Measurements from ENCODE around the gene GALNT13. TPM values are rescaled to one million over a fixed set of nuclear protein-coding genes. Genes with fewer than 3 reads are reported as not detected.

The GALNT13 gene
- total and polyA plus RNA-seq, 2 donors (not counting 1 experiment from before 2014, with no cell fraction given), result 0.17 TPM; not detected in 1

DNA sequence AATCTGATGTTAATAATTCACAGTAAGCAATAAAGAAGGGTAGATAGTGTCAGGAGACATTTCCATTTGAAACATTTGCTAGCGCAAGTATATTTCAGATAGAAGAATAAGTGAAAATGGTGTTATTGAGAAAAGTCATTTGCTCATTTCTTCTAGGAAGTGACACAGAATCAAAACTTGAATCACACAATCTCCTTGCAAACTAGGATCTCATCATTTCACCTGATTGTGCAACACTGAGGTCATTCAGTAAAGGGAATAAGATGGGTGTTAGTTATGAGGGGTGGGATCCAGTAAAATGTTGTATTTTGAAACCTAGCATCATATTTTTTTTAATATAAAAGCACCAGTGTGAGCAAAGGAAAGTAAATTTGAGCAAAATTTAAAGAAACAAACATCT is 618.8 kb downstream of the GALNT13 start:
- no peak overlapping the region for H2AFZ ChIP-seq (ENCODE audit: low read length)
- no peaks in the 10 kb centered on the region for H3K4me1 ChIP-seq (ENCODE audit: control insufficient read depth, extremely low read depth, insufficient read depth, low read length)
- no peak overlapping the region for H3K27ac ChIP-seq (ENCODE audit: insufficient read depth, low read length)
- no peaks in the 10 kb centered on the region for H3K27me3 ChIP-seq (ENCODE audit: control insufficient read depth, insufficient read depth, low read length)
- H4K20me1 ChIP-seq (ENCODE audit: control insufficient read depth, extremely low read depth, insufficient read depth, low read length), result no peaks in the 10 kb centered on the region
- no peaks in the 10 kb centered on the region for H3K9me3 ChIP-seq (ENCODE audit: control insufficient read depth, insufficient read depth, low read depth, low read length)
- no peaks in the 10 kb centered on the region for H3K79me2 ChIP-seq (ENCODE audit: control insufficient read depth, insufficient read depth, low read length)
- H3K4me2 ChIP-seq (ENCODE audit: extremely low read depth, insufficient read depth, low read length), result no peak overlapping the region
- H3K4me3 ChIP-seq (replicated peaks in 1 of 4; ENCODE audit: control extremely low read depth in 1 of 4, insufficient read depth in 1 of 4, low read depth in 3 of 4, low read length in 4 of 4), result no peak overlapping the region
- no peak overlapping the region for H3K9ac ChIP-seq (ENCODE audit: insufficient read depth, low read length)
- H3K36me3 ChIP-seq (ENCODE audit: control insufficient read depth, insufficient read depth, low read length), result no peaks in the 10 kb centered on the region
- DNase-seq (ENCODE audit: low read depth in 2 of 2), result no peak
- TF ChIP-seq EZH2 (IDR thresholded peaks at IDR 0.05; ENCODE audit: low read length, missing control alignments), result no peak
- TF ChIP-seq, protein P1, sequence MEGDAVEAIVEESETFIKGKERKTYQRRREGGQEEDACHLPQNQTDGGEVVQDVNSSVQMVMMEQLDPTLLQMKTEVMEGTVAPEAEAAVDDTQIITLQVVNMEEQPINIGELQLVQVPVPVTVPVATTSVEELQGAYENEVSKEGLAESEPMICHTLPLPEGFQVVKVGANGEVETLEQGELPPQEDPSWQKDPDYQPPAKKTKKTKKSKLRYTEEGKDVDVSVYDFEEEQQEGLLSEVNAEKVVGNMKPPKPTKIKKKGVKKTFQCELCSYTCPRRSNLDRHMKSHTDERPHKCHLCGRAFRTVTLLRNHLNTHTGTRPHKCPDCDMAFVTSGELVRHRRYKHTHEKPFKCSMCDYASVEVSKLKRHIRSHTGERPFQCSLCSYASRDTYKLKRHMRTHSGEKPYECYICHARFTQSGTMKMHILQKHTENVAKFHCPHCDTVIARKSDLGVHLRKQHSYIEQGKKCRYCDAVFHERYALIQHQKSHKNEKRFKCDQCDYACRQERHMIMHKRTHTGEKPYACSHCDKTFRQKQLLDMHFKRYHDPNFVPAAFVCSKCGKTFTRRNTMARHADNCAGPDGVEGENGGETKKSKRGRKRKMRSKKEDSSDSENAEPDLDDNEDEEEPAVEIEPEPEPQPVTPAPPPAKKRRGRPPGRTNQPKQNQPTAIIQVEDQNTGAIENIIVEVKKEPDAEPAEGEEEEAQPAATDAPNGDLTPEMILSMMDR (conservative IDR thresholded peaks at IDR 0.05 in 1 of 2, IDR thresholded peaks at IDR 0.05 in 1 of 2; ENCODE audit: low read depth in 1 of 2, low read length in 2 of 2), result no peak

- Histone ChIP-seq H3K9me3 (ENCODE audit: control insufficient read depth, insufficient read depth, low read depth, low read length) (no peaks in the 10 kb centered on the region), H3K4me3 (replicated peaks in 1 of 4; ENCODE audit: control extremely low read depth in 1 of 4, insufficient read depth in 1 of 4, low read depth in 3 of 4, low read length in 4 of 4) (no peak overlapping the region), H2AFZ (ENCODE audit: low read length) (no peak overlapping the region), H3K79me2 (ENCODE audit: control insufficient read depth, insufficient read depth, low read length) (no peaks in the 10 kb centered on the region), H3K27ac (ENCODE audit: insufficient read depth, low read length) (no peak overlapping the region), H3K9ac (ENCODE audit: insufficient read depth, low read length) (no peak overlapping the region), H3K4me1 (ENCODE audit: control insufficient read depth, extremely low read depth, insufficient read depth, low read length) (no peaks in the 10 kb centered on the region), H3K36me3 (ENCODE audit: control insufficient read depth, insufficient read depth, low read length) (no peaks in the 10 kb centered on the region), H3K4me2 (ENCODE audit: extremely low read depth, insufficient read depth, low read length) (no peak overlapping the region), H4K20me1 (ENCODE audit: control insufficient read depth, extremely low read depth, insufficient read depth, low read length) (no peaks in the 10 kb centered on the region), H3K27me3 (ENCODE audit: control insufficient read depth, insufficient read depth, low read length) (no peaks in the 10 kb centered on the region)
- no peak for TF ChIP-seq EZH2 (IDR thresholded peaks at IDR 0.05; ENCODE audit: low read length, missing control alignments)
- TF ChIP-seq, protein P1 (conservative IDR thresholded peaks at IDR 0.05 in 1 of 2, IDR thresholded peaks at IDR 0.05 in 1 of 2; ENCODE audit: low read depth in 1 of 2, low read length in 2 of 2), result no peak
- DNase-seq (ENCODE audit: low read depth in 2 of 2), result no peak
These were observed 623.7 kb downstream of the GALNT13 start for GRCh38 chr2:154495455-154495868.

- TF ChIP-seq, protein P1 (conservative IDR thresholded peaks at IDR 0.05 in 1 of 2, IDR thresholded peaks at IDR 0.05 in 1 of 2; ENCODE audit: low read depth in 1 of 2, low read length in 2 of 2), result no peak
- no peak for TF ChIP-seq EZH2 (IDR thresholded peaks at IDR 0.05; ENCODE audit: low read length, missing control alignments)
- Histone ChIP-seq H3K4me2 (ENCODE audit: extremely low read depth, insufficient read depth, low read length) (no peak overlapping the region), H3K9ac (ENCODE audit: insufficient read depth, low read length) (no peak overlapping the region), H3K36me3 (ENCODE audit: control insufficient read depth, insufficient read depth, low read length) (no peaks in the 10 kb centered on the region), H2AFZ (ENCODE audit: low read length) (no peak overlapping the region), H3K9me3 (ENCODE audit: control insufficient read depth, insufficient read depth, low read depth, low read length) (no peaks in the 10 kb centered on the region), H3K27me3 (ENCODE audit: control insufficient read depth, insufficient read depth, low read length) (no peaks in the 10 kb centered on the region), H3K27ac (ENCODE audit: insufficient read depth, low read length) (no peak overlapping the region), H3K79me2 (ENCODE audit: control insufficient read depth, insufficient read depth, low read length) (no peaks in the 10 kb centered on the region), H3K4me1 (ENCODE audit: control insufficient read depth, extremely low read depth, insufficient read depth, low read length) (no peaks in the 10 kb centered on the region), H3K4me3 (replicated peaks in 1 of 4; ENCODE audit: control extremely low read depth in 1 of 4, insufficient read depth in 1 of 4, low read depth in 3 of 4, low read length in 4 of 4) (no peak overlapping the region), H4K20me1 (ENCODE audit: control insufficient read depth, extremely low read depth, insufficient read depth, low read length) (no peaks in the 10 kb centered on the region)
- no peak for DNase-seq (ENCODE audit: low read depth in 2 of 2)
These were observed 625.3 kb downstream of the GALNT13 start for GRCh38 chr2:154497019-154497418.

Data from fibroblast of lung (primary cell).